Colonic mucosa (tissue), 4 donors: Measurements from ENCODE around the gene WDR55. TPM values are rescaled to one million over a fixed set of nuclear protein-coding genes. Genes with fewer than 3 reads are reported as not detected.
A peak's percentile ranks its signal among the peaks of the same experiment; 100 is the strongest.
"Not testable (repeated sequence)": the region's sequence is repeated elsewhere in the genome, so short reads cannot be mapped to it uniquely, and the experiment has no call there.

Experiments used
- DNase-seq: peaks from one replicate; pipeline ENCODE4 v3.0.0-alpha.2; 2020
- H3K27ac ChIP-seq: fragments of 200-600 bp; one replicate; pipeline ENCODE4 v1.8.0; 2021
- H3K27me3 ChIP-seq: fragments of 200-600 bp; one replicate; pipeline ENCODE4 v1.8.0; 2021
- H3K36me3 ChIP-seq: fragments of 200-600 bp; one replicate; pipeline ENCODE4 v1.8.0; 2021
- H3K4me1 ChIP-seq: fragments of 200-600 bp; one replicate; pipeline ENCODE4 v1.8.0; 2021; ENCODE audit warnings: mild to moderate bottlenecking
- H3K4me3 ChIP-seq: fragments of 200-600 bp; one replicate; pipeline ENCODE4 v1.8.0; 2021
- H3K9ac ChIP-seq, 2 donors: one replicate each; pipeline ENCODE4 v1.7.0; 2013; ENCODE audit warnings: control low read depth in 2 of 2, low read depth in 2 of 2, low read length in 2 of 2
- H3K9me3 ChIP-seq: fragments of 200-600 bp; one replicate; pipeline ENCODE4 v1.8.0; 2021
- CTCF ChIP-seq: fragments of 200-600 bp; IDR thresholded peaks from one replicate; pipeline ENCODE4 v1.8.0; 2022; ENCODE audit warnings: antibody characterized with exemption, mild to moderate bottlenecking
- intact Hi-C: fragments of 100-400 bp; cut with DNase I; formaldehyde crosslinking; loops from one replicate; pipeline ENCODE4 v1.14.1; 2022
- microRNA-seq: library from miRNA; unstranded; fragments of <30 nt; microRNA quantifications from one replicate; pipeline ENCODE4, GENCODE V29; 2019
- total RNA-seq, 2 donors: library from RNA; stranded (reverse); fragmentation: NEBNext Ultra II Directional in 1 of 2; extraction: Animal tissue kit (Norgen Biotek cat#: 25700) in 1 of 2; gene quantifications; one replicate each; pipeline ENCODE4 v1.2.1, GENCODE V29; 2021
- donor health status: healthy.
- donor health status: DM: no; HTN: no; CAD: no.
- donor health status: DM: no; HTN: no; CAD: no.

WDR55 gene
- total RNA-seq, 2 donors from 2014 or later, result 28.7 to 47.8 TPM

GRCh38 chr5:140718266-140718592 is 53.5 kb downstream of the WDR55 start:
- no peaks in the 10 kb centered on the region for H3K27me3 ChIP-seq
- H3K9me3 ChIP-seq, result no peaks in the 10 kb centered on the region
- DNase-seq, result no peak
- H3K36me3 ChIP-seq, result no peaks in the 10 kb centered on the region
- H3K27ac ChIP-seq, result peak overlapping the region; percentile 87
- TF ChIP-seq CTCF, result no peak
- H3K4me3 ChIP-seq, result peak overlapping the region; percentile 27
- intact Hi-C loops, result loop anchor here (10.0 kb wide), 1 partner anchor 353 kb away; the partner anchor contains the start of gene SLC4A9
- peak overlapping the region in 1 of 2 donors; percentile 46 for H3K9ac ChIP-seq
- H3K4me1 ChIP-seq, result no peaks in the 10 kb centered on the region

- DNase-seq, H3K4me1 ChIP-seq, intact Hi-C loops, H3K36me3 ChIP-seq, H3K9me3 ChIP-seq, H3K4me3 ChIP-seq, H3K9ac ChIP-seq, H3K27me3 ChIP-seq, H3K27ac ChIP-seq: not testable (repeated sequence)
Observed at GRCh38 chr5:140720738-140721137, 56.0 kb downstream of the WDR55 start.

- H3K36me3 ChIP-seq, DNase-seq, H3K4me3 ChIP-seq, H3K9ac ChIP-seq, H3K27me3 ChIP-seq, intact Hi-C loops, H3K27ac ChIP-seq, H3K4me1 ChIP-seq, H3K9me3 ChIP-seq: not testable (repeated sequence)
Observed at GRCh38 chr5:140721395-140721794, 56.7 kb downstream of the WDR55 start.

Small RNA genes lying within 50 kb of the gene (microRNA-seq; reads per million reads assigned to microRNA genes)
- not detected for gene MIR3655

Other genes with a start within 250 kb of the WDR55 start
- 10 to 100 TPM; 13.5 to 13.8 TPM for gene EIF4EBP3, start 117.2 kb upstream of the WDR55 start, total RNA-seq
- gene SRA1, start 107.4 kb upstream of the WDR55 start, total RNA-seq, result 10 to 100 TPM; 24.5 to 34.1 TPM
- gene APBB3, start 100.3 kb upstream of the WDR55 start, total RNA-seq, result 10 to 100 TPM; 11.0 to 17.0 TPM
- 100 to 1,000 TPM in 1 of 2 donors, 10 to 100 TPM in 1; 78.1 to 129 TPM for gene SLC35A4, start 100.1 kb upstream of the WDR55 start, total RNA-seq
- gene CD14, start 31.7 kb upstream of the WDR55 start, total RNA-seq, result 10 to 100 TPM; 28.2 to 48.3 TPM
- gene TMCO6, start 25.5 kb upstream of the WDR55 start, total RNA-seq, result 10 to 100 TPM in 1 of 2 donors, 1 to 10 TPM in 1; 8.7 to 18.9 TPM
- gene NDUFA2, start 17.3 kb upstream of the WDR55 start, total RNA-seq, result 100 to 1,000 TPM in 1 of 2 donors, 10 to 100 TPM in 1; 85.4 to 101 TPM
- 10 to 100 TPM; 70.4 to 71.6 TPM for gene IK, start 17.1 kb upstream of the WDR55 start, total RNA-seq
- gene DND1, start 8.7 kb downstream of the WDR55 start, total RNA-seq, result under 1 TPM; 0.16 to 0.89 TPM
- 10 to 100 TPM; 41.0 to 66.1 TPM for gene HARS1, start 26.5 kb downstream of the WDR55 start, total RNA-seq
- 10 to 100 TPM; 37.8 to 38.7 TPM for gene HARS2, start 26.6 kb downstream of the WDR55 start, total RNA-seq
- gene ZMAT2, start 35.5 kb downstream of the WDR55 start, total RNA-seq, result 10 to 100 TPM; 43.8 to 49.4 TPM
- under 1 TPM in 1 of 2 donors, not detected in 1; 0.13 TPM for gene PCDHA1, start 121.2 kb downstream of the WDR55 start, total RNA-seq
- not detected for gene PCDHA2, start 129.9 kb downstream of the WDR55 start, total RNA-seq
- under 1 TPM in 1 of 2 donors, not detected in 1; 0.11 TPM for gene PCDHA3, start 136.2 kb downstream of the WDR55 start, total RNA-seq
- gene PCDHA4, start 142.2 kb downstream of the WDR55 start, total RNA-seq, result under 1 TPM; 0.47 to 0.58 TPM
- under 1 TPM; 0.05 to 0.13 TPM for gene PCDHA5, start 156.7 kb downstream of the WDR55 start, total RNA-seq
- under 1 TPM; 0.11 to 0.12 TPM for gene PCDHA6, start 163.1 kb downstream of the WDR55 start, total RNA-seq
- under 1 TPM; 0.10 to 0.11 TPM for gene PCDHA7, start 169.4 kb downstream of the WDR55 start, total RNA-seq
- gene PCDHA8, start 176.3 kb downstream of the WDR55 start, total RNA-seq, result under 1 TPM in 1 of 2 donors, not detected in 1; 0.10 TPM
- under 1 TPM in 1 of 2 donors, not detected in 1; 0.19 TPM for gene PCDHA9, start 183.5 kb downstream of the WDR55 start, total RNA-seq
- gene PCDHA10, start 191.0 kb downstream of the WDR55 start, total RNA-seq, result under 1 TPM; 0.07 to 0.37 TPM
- gene PCDHA11, start 204.1 kb downstream of the WDR55 start, total RNA-seq, result not detected
- gene PCDHA12, start 210.4 kb downstream of the WDR55 start, total RNA-seq, result not detected
- gene PCDHA13, start 217.2 kb downstream of the WDR55 start, total RNA-seq, result under 1 TPM; 0.05 TPM